Keratinocyte (primary cell): ENCODE measurements around the gene TMLHE. TPM values are rescaled to one million over a fixed set of nuclear protein-coding genes. Genes with fewer than 3 reads are reported as not detected.
"Not testable (repeated sequence)": the region's sequence is repeated elsewhere in the genome, so short reads cannot be mapped to it uniquely, and the experiment has no call there.

ENCODE experiments used
- DNase-seq: peaks from one replicate; pipeline ENCODE4 v3.0.0-alpha.2; 2011; ENCODE audit warnings: low read depth, missing footprints, low spot score
- FAIRE-seq: peaks from 2 replicates; lab custom pipeline; 2011; peaks lifted over from hg19 to GRCh38; lab: Jason Lieb, UNC
- H2AFZ ChIP-seq: 2 replicates; pipeline ENCODE4 v1.6.0; 2012; ENCODE audit warnings: low read length, control low read depth, inconsistent platforms; ENCODE audit not compliant: control insufficient read depth
- H3K27ac ChIP-seq: 2 replicates; pipeline ENCODE4 v1.5.1; 2011; ENCODE audit warnings: low read length; ENCODE audit not compliant: control insufficient read depth, insufficient read depth
- H3K27me3 ChIP-seq: 3 replicates; pipeline ENCODE4 v1.6.0; 2011; ENCODE audit warnings: low read length; ENCODE audit not compliant: control insufficient read depth, insufficient read depth; ENCODE audit errors: extremely low read depth
- H3K36me3 ChIP-seq, 2 experiments: 2 replicates in 1 of 2; 3 replicates in 1 of 2; pipeline ENCODE4 v1.5.1; 2011; ENCODE audit warnings: low read length in 2 of 2, mild to moderate bottlenecking in 1 of 2; ENCODE audit not compliant: control insufficient read depth in 2 of 2, insufficient read depth in 2 of 2; ENCODE audit errors: extremely low read depth in 1 of 2
- H3K4me1 ChIP-seq: 3 replicates; pipeline ENCODE4 v1.5.1; 2011; ENCODE audit warnings: low read length; ENCODE audit not compliant: control insufficient read depth, insufficient read depth; ENCODE audit errors: extremely low read depth
- H3K4me2 ChIP-seq: 3 replicates; pipeline ENCODE4 v1.6.0; 2011; ENCODE audit warnings: low read depth, low read length; ENCODE audit not compliant: control insufficient read depth, insufficient read depth; ENCODE audit errors: extremely low read depth
- H3K4me3 ChIP-seq, 3 experiments: fragments of 200-600 bp in 1 of 3; sonication (generic) in 1 of 3; 2 replicates in 2 of 3; 3 replicates in 1 of 3; pipeline ENCODE4 v1.5.1; 2011 to 2016; ENCODE audit warnings: low read length in 3 of 3, mild to moderate bottlenecking in 3 of 3, control low read depth in 2 of 3, inconsistent platforms in 1 of 3, low read depth in 1 of 3, mixed read lengths in 1 of 3, mixed run types in 1 of 3, moderate library complexity in 1 of 3; ENCODE audit not compliant: control insufficient read depth in 2 of 3, insufficient read depth in 2 of 3; ENCODE audit errors: extremely low read depth in 1 of 3
- H3K79me2 ChIP-seq: 2 replicates; pipeline ENCODE4 v1.6.0; 2012; ENCODE audit warnings: low read length; ENCODE audit not compliant: control insufficient read depth, insufficient read depth
- H3K9ac ChIP-seq: 3 replicates; pipeline ENCODE4 v1.6.0; 2011; ENCODE audit warnings: low read length; ENCODE audit not compliant: control insufficient read depth, insufficient read depth; ENCODE audit errors: extremely low read depth
- H3K9me1 ChIP-seq: 3 replicates; pipeline ENCODE4 v1.6.0; 2011; ENCODE audit warnings: low read length; ENCODE audit not compliant: control insufficient read depth, insufficient read depth; ENCODE audit errors: extremely low read depth
- H3K9me3 ChIP-seq: 2 replicates; pipeline ENCODE4 v1.5.1; 2012; ENCODE audit warnings: low read depth, low read length; ENCODE audit not compliant: control insufficient read depth
- H4K20me1 ChIP-seq: 3 replicates; pipeline ENCODE4 v1.6.0; 2011; ENCODE audit warnings: low read length; ENCODE audit not compliant: control insufficient read depth, insufficient read depth; ENCODE audit errors: extremely low read depth
- EZH2 ChIP-seq: IDR thresholded peaks from one replicate; pipeline ENCODE4 v1.6.1; 2012; ENCODE audit warnings: inconsistent platforms, mild to moderate bottlenecking, low read length, moderate library complexity
- dilution Hi-C: fragments of 300-500 bp; cut with MboI; formaldehyde crosslinking; loops from one replicate; pipeline ENCODE4 v1.7.0; 2020; ENCODE audit warnings: low sequenced_read_pairs; ENCODE audit not compliant: extremely low pct_ligation_motif_present
- polyA plus RNA-seq, 5 experiments: library from polyadenylated mRNA; depleted of rRNA in 3 of 5; stranded (reverse) in 3 of 5; stranded (forward) in 1 of 5; unstranded in 1 of 5; fragments of >200 nt; gene quantifications; 1 replicate in 1 of 5; 2 replicates in 3 of 5; 3 replicates in 1 of 5; pipeline versions ENCODE4 v1.2.1 to v1.2.3, GENCODE V29; 2011 to 2012; ENCODE audit warnings: missing spikeins in 2 of 5, low read depth in 1 of 5, low replicate concordance in 1 of 5
- TF ChIP-seq, protein P1 (sequence below), 3 experiments: IDR thresholded peaks in 1 of 3; conservative IDR thresholded peaks in 1 of 3; optimal IDR thresholded peaks in 1 of 3; 2 replicates in 2 of 3; 3 replicates in 1 of 3; pipeline versions ENCODE3 to v1.5.1; 2011; ENCODE audit warnings: low read length in 3 of 3, mild to moderate bottlenecking in 3 of 3, moderate library complexity in 2 of 3, control low read depth in 1 of 3, inconsistent platforms in 1 of 3; ENCODE audit not compliant: insufficient read depth in 2 of 3; ENCODE audit errors: extremely low read depth in 1 of 3

TMLHE gene
- polyA plus RNA-seq, 1 donor (not counting 4 experiments of a cell fraction or from before 2014, with no cell fraction given): 15.7 TPM

DNA sequence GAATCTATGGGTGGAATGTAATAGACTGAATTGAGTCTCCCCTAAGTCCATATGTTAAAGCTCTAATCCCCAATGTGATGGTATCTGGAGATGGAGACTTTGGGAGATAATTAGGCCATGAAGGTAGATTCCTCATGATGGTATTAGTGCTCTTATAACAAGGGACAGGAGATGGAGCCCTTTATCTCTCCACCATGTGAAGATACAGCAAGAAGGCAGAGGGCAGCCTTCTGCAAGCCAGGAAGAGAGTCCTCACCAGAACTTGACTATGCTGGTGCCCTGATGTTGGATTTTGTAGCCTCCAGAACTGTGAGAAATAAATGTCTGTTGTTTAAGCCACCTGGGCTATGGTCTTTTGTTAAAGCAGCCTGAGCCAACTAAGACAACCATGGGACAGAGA, 78.0 kb downstream of the TMLHE start:
- Histone ChIP-seq H3K4me3 (no peak overlapping the region), H3K79me2 (no peaks in the 10 kb centered on the region), H2AFZ (no peak overlapping the region), H3K27me3 (no peaks in the 10 kb centered on the region), H3K9me1 (no peaks in the 10 kb centered on the region), H3K4me1 (no peaks in the 10 kb centered on the region), H3K4me2 (no peak overlapping the region), H3K27ac (no peak overlapping the region), H3K36me3 (no peaks in the 10 kb centered on the region), H4K20me1 (no peaks in the 10 kb centered on the region), H3K9me3 (no peaks in the 10 kb centered on the region), H3K9ac (no peak overlapping the region)
- FAIRE-seq (no peak), DNase-seq (no peak)
- dilution Hi-C loops: no loop called here
- no peak for TF ChIP-seq EZH2
- TF ChIP-seq, protein P1, sequence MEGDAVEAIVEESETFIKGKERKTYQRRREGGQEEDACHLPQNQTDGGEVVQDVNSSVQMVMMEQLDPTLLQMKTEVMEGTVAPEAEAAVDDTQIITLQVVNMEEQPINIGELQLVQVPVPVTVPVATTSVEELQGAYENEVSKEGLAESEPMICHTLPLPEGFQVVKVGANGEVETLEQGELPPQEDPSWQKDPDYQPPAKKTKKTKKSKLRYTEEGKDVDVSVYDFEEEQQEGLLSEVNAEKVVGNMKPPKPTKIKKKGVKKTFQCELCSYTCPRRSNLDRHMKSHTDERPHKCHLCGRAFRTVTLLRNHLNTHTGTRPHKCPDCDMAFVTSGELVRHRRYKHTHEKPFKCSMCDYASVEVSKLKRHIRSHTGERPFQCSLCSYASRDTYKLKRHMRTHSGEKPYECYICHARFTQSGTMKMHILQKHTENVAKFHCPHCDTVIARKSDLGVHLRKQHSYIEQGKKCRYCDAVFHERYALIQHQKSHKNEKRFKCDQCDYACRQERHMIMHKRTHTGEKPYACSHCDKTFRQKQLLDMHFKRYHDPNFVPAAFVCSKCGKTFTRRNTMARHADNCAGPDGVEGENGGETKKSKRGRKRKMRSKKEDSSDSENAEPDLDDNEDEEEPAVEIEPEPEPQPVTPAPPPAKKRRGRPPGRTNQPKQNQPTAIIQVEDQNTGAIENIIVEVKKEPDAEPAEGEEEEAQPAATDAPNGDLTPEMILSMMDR (optimal IDR thresholded peaks at IDR 0.05 in 1 of 3, IDR thresholded peaks at IDR 0.05 in 1 of 3, conservative IDR thresholded peaks at IDR 0.05 in 1 of 3; ENCODE audit: extremely low read depth in 1 of 3, insufficient read depth in 2 of 3, low read length in 3 of 3): no peak

DNA sequence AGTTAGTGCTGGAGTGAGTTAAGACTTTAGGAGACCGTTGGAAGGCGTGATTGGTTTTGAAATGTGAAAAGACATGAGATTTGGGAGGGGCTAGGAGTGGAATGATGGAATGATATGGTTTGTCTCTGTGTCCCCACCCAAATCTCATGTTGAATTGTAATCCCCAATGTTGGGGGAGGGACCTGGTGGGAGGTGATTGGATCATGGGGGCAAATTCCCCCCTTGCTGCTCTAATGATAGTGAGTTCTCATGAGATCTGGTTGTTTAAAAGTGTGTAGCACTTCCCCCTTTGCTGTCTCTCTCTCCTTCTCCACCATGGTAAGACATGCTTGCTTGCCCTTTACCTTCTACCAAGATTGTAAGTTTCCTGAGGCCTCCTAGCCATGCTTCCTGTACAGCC, 85.7 kb downstream of the TMLHE start:
- H3K4me1 ChIP-seq, H3K9me3 ChIP-seq, dilution Hi-C loops, H3K9me1 ChIP-seq, FAIRE-seq, H3K4me2 ChIP-seq, H3K36me3 ChIP-seq, H3K4me3 ChIP-seq, H3K9ac ChIP-seq, H4K20me1 ChIP-seq, DNase-seq, H2AFZ ChIP-seq, H3K27ac ChIP-seq, H3K27me3 ChIP-seq, H3K79me2 ChIP-seq: not testable (repeated sequence)

DNA sequence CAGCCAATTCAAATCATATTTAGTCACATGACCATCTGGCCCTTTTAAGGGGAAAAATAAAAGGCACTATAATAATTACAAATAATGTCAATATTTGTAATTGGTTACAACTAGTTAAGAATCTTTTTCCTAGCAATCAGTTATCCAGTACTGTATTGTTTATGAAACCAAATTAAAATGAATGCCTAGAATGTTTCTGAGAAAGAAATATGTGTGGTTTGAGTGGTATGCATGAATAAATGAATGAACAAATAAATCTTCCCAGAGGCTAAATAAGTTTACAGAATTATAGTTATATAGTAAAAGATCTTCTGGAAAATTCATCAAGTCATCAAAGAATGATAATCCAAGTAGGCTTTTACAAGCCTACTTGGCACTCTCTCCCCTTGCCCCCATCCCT, 98.5 kb downstream of the TMLHE start:
- Histone ChIP-seq H3K36me3 (peaks cover 0 to 2% of the 10 kb centered on the region in 2 experiments), H2AFZ (no peak overlapping the region), H3K4me1 (no peaks in the 10 kb centered on the region), H3K9ac (no peak overlapping the region), H3K9me1 (no peaks in the 10 kb centered on the region), H3K4me2 (no peak overlapping the region), H3K27me3 (no peaks in the 10 kb centered on the region), H3K27ac (no peak overlapping the region), H3K4me3 (no peak overlapping the region), H4K20me1 (no peaks in the 10 kb centered on the region), H3K9me3 (no peaks in the 10 kb centered on the region), H3K79me2 (no peaks in the 10 kb centered on the region)
- no peak for TF ChIP-seq EZH2
- TF ChIP-seq, protein P1 (optimal IDR thresholded peaks at IDR 0.05 in 1 of 3, IDR thresholded peaks at IDR 0.05 in 1 of 3, conservative IDR thresholded peaks at IDR 0.05 in 1 of 3; ENCODE audit: extremely low read depth in 1 of 3, insufficient read depth in 2 of 3, low read length in 3 of 3): no peak
- DNase-seq: no peak
- dilution Hi-C loops: no loop called here
- FAIRE-seq: no peak
